OCI-LY7 (cell line): Measurements from ENCODE around the gene LRBA. TPM values are rescaled to one million over a fixed set of nuclear protein-coding genes. Genes with fewer than 3 reads are reported as not detected.

ENCODE experiments used
- BruUV-seq: library from RNA; stranded (reverse); fragments of 400-500 nt; replicated peaks from 2 replicates; lab custom pipeline; 2021; lab: Mats Ljungman, UMichigan
- CTCF ChIA-PET: fragments of 300-600 bp; sonication (Branson Sonifier 250); formaldehyde crosslinking; loops from one replicate; lab custom pipeline; 2022; ENCODE audit warnings: antibody characterized with exemption; ENCODE audit not compliant: unreplicated experiment; lab: Charles Lee
- POLR2A ChIA-PET: fragments of 300-600 bp; sonication (Branson Sonifier 250); formaldehyde crosslinking; loops from one replicate; lab custom pipeline; 2022; ENCODE audit warnings: antibody characterized with exemption; lab: Charles Lee
- DNase-seq: peaks from one replicate; pipeline ENCODE4 v3.0.0-alpha.2; 2015; ENCODE audit warnings: low spot score
- H2AFZ ChIP-seq: fragments of 200-600 bp; sonication (generic), shearing (Covaris generic); 2 replicates; pipeline ENCODE4 v1.6.1; 2014; ENCODE audit warnings: mild to moderate bottlenecking, antibody characterized with exemption, low read length, moderate library complexity
- H3K27ac ChIP-seq: fragments of 200-600 bp; sonication (generic); 2 replicates; pipeline ENCODE4 v1.5.1; 2014; ENCODE audit warnings: mixed run types, low read depth, mild to moderate bottlenecking, moderate library complexity, low read length, inconsistent platforms; ENCODE audit not compliant: poor library complexity, severe bottlenecking
- H3K36me3 ChIP-seq: fragments of 200-600 bp; sonication (generic); 2 replicates; pipeline ENCODE4 v1.6.1; 2014; ENCODE audit warnings: mild to moderate bottlenecking, antibody characterized with exemption, low read length, moderate library complexity, mixed read lengths; ENCODE audit not compliant: insufficient read depth
- H3K4me1 ChIP-seq: fragments of 200-600 bp; sonication (generic); 2 replicates; pipeline ENCODE4 v1.5.1; 2014; ENCODE audit warnings: mild to moderate bottlenecking, low read length; ENCODE audit not compliant: insufficient read depth, poor library complexity, severe bottlenecking
- H3K4me2 ChIP-seq: fragments of 200-600 bp; sonication (generic); 2 replicates; pipeline ENCODE4 v1.6.1; 2014; ENCODE audit warnings: mild to moderate bottlenecking, low read length
- H3K4me3 ChIP-seq: fragments of 200-600 bp; sonication (generic); 2 replicates; pipeline ENCODE4 v1.5.1; 2014; ENCODE audit warnings: mild to moderate bottlenecking, low read depth, low read length; ENCODE audit not compliant: poor library complexity, severe bottlenecking
- H3K79me2 ChIP-seq: fragments of 200-600 bp; sonication (generic); 2 replicates; pipeline ENCODE4 v1.6.1; 2016; ENCODE audit warnings: low read depth, mild to moderate bottlenecking, low read length, moderate library complexity, mixed read lengths; ENCODE audit not compliant: insufficient read depth
- H3K9me2 ChIP-seq: fragments of 200-600 bp; sonication (generic); 2 replicates; pipeline ENCODE4 v1.6.1; 2016; ENCODE audit warnings: mild to moderate bottlenecking, low read length, mixed read lengths; ENCODE audit not compliant: insufficient read depth
- H3K9me3 ChIP-seq: fragments of 200-600 bp; sonication (generic); 2 replicates; pipeline ENCODE4 v1.6.1; 2014; ENCODE audit warnings: mild to moderate bottlenecking, mixed run types, low read length, mixed read lengths
- H4K20me1 ChIP-seq: fragments of 200-600 bp; sonication (generic); 2 replicates; pipeline ENCODE4 v1.6.1; 2014; ENCODE audit warnings: mild to moderate bottlenecking, antibody characterized with exemption, low read length, moderate library complexity, mixed read lengths; ENCODE audit not compliant: insufficient read depth
- EZH2phosphoT487 ChIP-seq: fragments of 200-600 bp; sonication (generic); IDR thresholded peaks from 2 replicates; pipeline ENCODE4 v1.6.1; 2018; ENCODE audit warnings: low read depth, borderline replicate concordance, mild to moderate bottlenecking, mixed run types, antibody characterized with exemption, low read length, moderate library complexity, mixed read lengths
- intact Hi-C: fragments of 100-400 bp; cut with micrococcal nuclease; formaldehyde crosslinking; loops from one replicate; pipeline ENCODE4 v1.10.0; 2022; ENCODE audit not compliant: unreplicated experiment
- total RNA-seq, 2 experiments: library from RNA; depleted of rRNA in 1 of 2; stranded (reverse); fragments of >200 nt in 1 of 2; shearing (Covaris generic) in 1 of 2; gene quantifications; 2 replicates each; pipeline ENCODE4 v1.2.3, GENCODE V29; 2014 to 2022
- TF ChIP-seq, protein P1 (sequence below): fragments of 200-600 bp; sonication (generic); conservative IDR thresholded peaks from 2 replicates; pipeline ENCODE4 v1.5.1; 2014; ENCODE audit warnings: mild to moderate bottlenecking, antibody characterized with exemption, low read length, moderate library complexity, mixed read lengths

LRBA gene
- total RNA-seq, 2 experiments from 2014 or later, result 60.4 to 66.7 TPM

DNA sequence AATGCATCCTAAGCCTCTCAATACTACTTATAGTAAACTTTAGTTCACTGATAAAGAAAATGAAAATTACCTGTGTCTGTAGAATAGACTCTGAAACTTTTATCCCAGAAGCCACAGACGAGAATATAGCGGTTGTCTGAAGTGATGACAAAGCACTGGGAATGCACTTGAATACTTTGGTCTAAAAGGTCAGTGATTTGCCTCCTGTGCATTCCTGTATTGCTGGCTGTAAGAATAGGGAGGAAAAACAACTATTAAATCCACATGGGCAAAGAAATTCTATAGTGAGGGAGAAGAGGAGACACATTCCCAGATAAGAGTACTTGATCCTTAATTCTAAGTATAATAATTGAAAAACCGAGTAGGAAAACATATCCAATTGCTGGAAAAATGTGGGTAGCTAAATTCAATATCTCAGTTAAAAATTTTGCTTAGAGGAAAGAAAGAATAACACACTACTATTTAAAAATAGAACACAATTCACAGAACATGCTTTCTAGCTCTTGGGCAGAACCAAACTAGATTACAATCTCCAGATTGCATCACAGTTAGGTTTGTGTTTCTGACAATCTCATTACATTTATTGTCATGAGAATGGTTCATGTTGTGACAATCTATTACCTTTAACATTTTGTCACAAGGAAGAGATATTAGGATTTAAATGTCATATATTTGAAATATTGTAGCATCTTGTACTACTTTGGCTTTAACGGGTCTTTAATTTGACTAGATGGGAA is 704.8 kb downstream of the LRBA start:
- POLR2A ChIA-PET, result interaction anchor here (1.1 kb wide), 1 partner anchor 10 kb away, joined by 3 read pairs; no protein-coding TSS in a partner anchor
- no peaks in the 10 kb centered on the region for H3K9me2 ChIP-seq
- H3K4me3 ChIP-seq, result no peak overlapping the region
- H2AFZ ChIP-seq, result no peak overlapping the region
- no peak overlapping the region for H3K27ac ChIP-seq
- no peak overlapping the region for H3K4me2 ChIP-seq
- no peaks in the 10 kb centered on the region for H4K20me1 ChIP-seq
- DNase-seq, result no peak
- CTCF ChIA-PET, result no interaction called here
- BruUV-seq, result no TSS peak
- H3K79me2 ChIP-seq, result no peaks in the 10 kb centered on the region
- no peak for TF ChIP-seq EZH2phosphoT487
- TF ChIP-seq, protein P1, sequence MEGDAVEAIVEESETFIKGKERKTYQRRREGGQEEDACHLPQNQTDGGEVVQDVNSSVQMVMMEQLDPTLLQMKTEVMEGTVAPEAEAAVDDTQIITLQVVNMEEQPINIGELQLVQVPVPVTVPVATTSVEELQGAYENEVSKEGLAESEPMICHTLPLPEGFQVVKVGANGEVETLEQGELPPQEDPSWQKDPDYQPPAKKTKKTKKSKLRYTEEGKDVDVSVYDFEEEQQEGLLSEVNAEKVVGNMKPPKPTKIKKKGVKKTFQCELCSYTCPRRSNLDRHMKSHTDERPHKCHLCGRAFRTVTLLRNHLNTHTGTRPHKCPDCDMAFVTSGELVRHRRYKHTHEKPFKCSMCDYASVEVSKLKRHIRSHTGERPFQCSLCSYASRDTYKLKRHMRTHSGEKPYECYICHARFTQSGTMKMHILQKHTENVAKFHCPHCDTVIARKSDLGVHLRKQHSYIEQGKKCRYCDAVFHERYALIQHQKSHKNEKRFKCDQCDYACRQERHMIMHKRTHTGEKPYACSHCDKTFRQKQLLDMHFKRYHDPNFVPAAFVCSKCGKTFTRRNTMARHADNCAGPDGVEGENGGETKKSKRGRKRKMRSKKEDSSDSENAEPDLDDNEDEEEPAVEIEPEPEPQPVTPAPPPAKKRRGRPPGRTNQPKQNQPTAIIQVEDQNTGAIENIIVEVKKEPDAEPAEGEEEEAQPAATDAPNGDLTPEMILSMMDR, result no peak
- intact Hi-C loops, result no loop called here
- no peaks in the 10 kb centered on the region for H3K4me1 ChIP-seq
- no peaks in the 10 kb centered on the region for H3K9me3 ChIP-seq
- no peaks in the 10 kb centered on the region for H3K36me3 ChIP-seq

DNA sequence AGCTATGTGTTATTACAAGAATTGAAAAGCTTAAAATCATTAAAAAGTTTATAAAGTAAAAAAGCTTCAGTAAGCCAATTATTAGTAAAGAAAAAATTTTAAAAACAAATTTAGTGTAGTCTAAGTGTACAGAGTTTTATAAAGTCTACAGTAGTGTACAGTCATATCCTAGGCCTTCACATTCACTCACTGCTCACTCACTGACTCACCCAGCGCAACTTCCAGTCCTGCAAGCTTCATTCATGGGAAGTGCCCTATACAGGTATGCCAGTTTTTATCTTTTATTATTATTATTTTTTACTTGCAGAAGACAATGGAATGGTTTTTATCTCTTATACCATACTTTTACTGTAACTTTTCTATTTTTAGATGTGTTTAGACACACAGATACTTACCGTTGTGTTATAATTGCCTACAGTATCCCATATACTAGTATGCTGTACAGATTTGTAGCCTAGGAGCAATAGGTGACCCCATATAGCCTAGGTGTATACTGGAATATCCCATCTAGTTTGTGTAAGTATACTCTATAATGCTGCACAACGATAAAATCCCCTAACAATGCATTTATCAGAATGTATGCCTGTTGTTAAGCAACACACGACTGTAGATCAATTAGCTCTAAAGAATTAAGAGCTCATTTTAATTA is 706.1 kb downstream of the LRBA start:
- Histone ChIP-seq H3K36me3 (no peaks in the 10 kb centered on the region), H3K4me2 (no peak overlapping the region), H3K4me3 (no peak overlapping the region), H3K9me2 (no peaks in the 10 kb centered on the region), H3K79me2 (no peaks in the 10 kb centered on the region), H4K20me1 (no peaks in the 10 kb centered on the region), H3K27ac (no peak overlapping the region), H2AFZ (no peak overlapping the region), H3K9me3 (no peaks in the 10 kb centered on the region), H3K4me1 (no peaks in the 10 kb centered on the region)
- TF ChIP-seq, protein P1, result no peak
- TF ChIP-seq EZH2phosphoT487, result no peak
- ChIA-PET POLR2A (interaction anchor here (0.5 to 1.5 kb wide), 6 partner anchors 18 to 704 kb away, joined by 3 to 6 read pairs (median 4); no protein-coding TSS in a partner anchor), CTCF (no interaction called here)
- intact Hi-C loops, result no loop called here
- DNase-seq, result no peak
- BruUV-seq, result no TSS peak

DNA sequence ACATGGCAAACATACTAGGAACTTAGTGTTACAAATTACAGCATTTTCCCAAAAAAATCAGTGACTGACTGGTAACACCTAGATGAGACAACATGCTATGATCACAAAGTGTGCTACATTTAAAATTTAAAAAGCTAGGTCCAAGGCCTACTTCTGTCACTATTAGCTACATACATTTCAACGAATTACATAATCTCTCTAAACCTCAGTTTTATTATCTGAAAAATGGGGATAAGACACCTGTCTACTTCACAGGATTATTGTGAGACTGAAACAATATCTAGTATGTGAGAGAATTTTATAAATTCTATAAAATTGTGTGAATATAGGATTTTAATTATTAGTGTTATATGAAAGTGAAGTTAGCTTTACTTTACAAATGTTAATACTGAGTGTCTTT is 708.4 kb downstream of the LRBA start:
- no peak overlapping the region for H3K27ac ChIP-seq
- no peaks in the 10 kb centered on the region for H3K9me3 ChIP-seq
- H3K36me3 ChIP-seq, result no peaks in the 10 kb centered on the region
- no peak for TF ChIP-seq EZH2phosphoT487
- TF ChIP-seq, protein P1, result no peak
- H2AFZ ChIP-seq, result no peak overlapping the region
- ChIA-PET POLR2A (interaction anchor here (0.6 to 0.7 kb wide), 2 partner anchors 368 to 741 kb away, joined by 3 to 6 read pairs; no protein-coding TSS in a partner anchor), CTCF (no interaction called here)
- BruUV-seq, result no TSS peak
- no peaks in the 10 kb centered on the region for H3K79me2 ChIP-seq
- H3K4me1 ChIP-seq, result no peaks in the 10 kb centered on the region
- no peak overlapping the region for H3K4me3 ChIP-seq
- no peak for DNase-seq
- intact Hi-C loops, result no loop called here
- H4K20me1 ChIP-seq, result no peaks in the 10 kb centered on the region
- no peaks in the 10 kb centered on the region for H3K9me2 ChIP-seq
- H3K4me2 ChIP-seq, result no peak overlapping the region
